IPS DF 6.9 (cell line): ENCODE measurements around the gene RAPGEF1.

Experiments used
- DNase-seq: peaks from one replicate; pipeline ENCODE4 v3.0.0-alpha.2; 2013; ENCODE audit warnings: low read depth, low spot score
- H3K27ac ChIP-seq: one replicate; pipeline ENCODE4 v1.5.1; 2013; ENCODE audit warnings: low read length, control low read depth
- H3K27me3 ChIP-seq: 2 replicates; pipeline ENCODE4 v1.6.1; 2013; ENCODE audit warnings: mild to moderate bottlenecking, low read length; ENCODE audit not compliant: control insufficient read depth, insufficient read depth
- H3K36me3 ChIP-seq: 2 replicates; pipeline ENCODE4 v1.6.1; 2013; ENCODE audit warnings: low read length; ENCODE audit not compliant: control insufficient read depth, insufficient read depth
- H3K4me1 ChIP-seq: 2 replicates; pipeline ENCODE4 v1.6.1; 2013; ENCODE audit warnings: low read length; ENCODE audit not compliant: control insufficient read depth, insufficient read depth
- H3K4me3 ChIP-seq: 2 replicates; pipeline ENCODE4 v1.5.1; 2013; ENCODE audit warnings: mild to moderate bottlenecking, low read length
- H3K9me3 ChIP-seq: 2 replicates; pipeline ENCODE4 v1.6.1; 2013; ENCODE audit warnings: low read length, inconsistent platforms; ENCODE audit not compliant: control insufficient read depth, insufficient read depth
- whole genome bisulfite sequencing: extraction: QIAGEN DNeasy Blood & Tissue Kit; methylation state at CpG from one replicate; pipeline ENCODE4 v1.1.7; 2013; ENCODE audit warnings: mixed read lengths, missing lambda C conversion rate; ENCODE audit not compliant: insufficient read length, insufficient coverage; 5-methylcytosine and 5-hydroxymethylcytosine counted together

RAPGEF1 gene

DNA sequence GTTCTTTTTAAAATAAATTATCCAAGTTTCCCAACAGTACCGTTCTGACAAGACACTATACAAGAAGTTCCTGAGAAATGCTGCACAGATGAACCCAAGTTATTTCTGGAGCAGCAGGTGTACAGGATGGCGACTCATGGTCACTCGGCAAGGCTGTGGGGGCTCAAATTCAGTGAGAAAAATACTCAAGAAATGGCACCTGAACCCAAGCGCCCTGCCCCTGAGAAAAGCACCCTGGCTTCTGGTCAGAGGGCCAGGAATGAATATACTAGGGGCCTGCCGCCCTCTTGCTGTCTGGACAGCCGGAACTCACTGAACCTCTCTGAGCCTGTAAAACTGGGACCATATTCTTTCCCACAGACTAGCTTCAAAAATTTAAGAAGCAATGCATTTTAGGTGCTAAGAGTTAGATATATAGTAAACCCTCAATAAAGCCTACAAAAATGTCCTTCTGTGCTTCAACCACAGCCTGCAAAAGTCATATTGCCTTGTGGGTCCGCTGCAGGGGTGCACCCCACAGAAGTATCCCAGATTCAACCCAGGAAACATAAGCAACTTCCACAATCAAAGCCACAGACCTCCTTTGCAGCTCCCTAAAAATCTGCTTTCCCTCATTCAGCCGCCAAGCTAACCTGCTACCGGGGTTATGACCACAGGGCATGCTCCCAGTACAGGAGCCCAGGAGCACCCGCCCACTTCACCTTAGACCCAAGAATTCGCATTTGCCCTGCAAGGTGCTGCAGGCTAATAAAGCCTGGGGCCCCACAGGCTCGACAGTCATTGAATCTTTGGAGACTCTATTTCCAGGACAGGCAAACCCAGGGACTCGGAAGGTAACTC, 1.4 kb downstream of the RAPGEF1 start:
- no peaks in the 10 kb centered on the region for H3K9me3 ChIP-seq
- H3K36me3 ChIP-seq: no peaks in the 10 kb centered on the region
- DNase-seq: no peak
- H3K27me3 ChIP-seq: no peaks in the 10 kb centered on the region
- H3K4me1 ChIP-seq: peaks cover 3% of the 10 kb centered on the region
- no CpG with 5 or more reads among the region's 13 CpGs for WGBS
- no peak overlapping the region for H3K27ac ChIP-seq
- H3K4me3 ChIP-seq: peak overlapping the region; percentile 47; the same call in 1 of the 2 replicates

DNA sequence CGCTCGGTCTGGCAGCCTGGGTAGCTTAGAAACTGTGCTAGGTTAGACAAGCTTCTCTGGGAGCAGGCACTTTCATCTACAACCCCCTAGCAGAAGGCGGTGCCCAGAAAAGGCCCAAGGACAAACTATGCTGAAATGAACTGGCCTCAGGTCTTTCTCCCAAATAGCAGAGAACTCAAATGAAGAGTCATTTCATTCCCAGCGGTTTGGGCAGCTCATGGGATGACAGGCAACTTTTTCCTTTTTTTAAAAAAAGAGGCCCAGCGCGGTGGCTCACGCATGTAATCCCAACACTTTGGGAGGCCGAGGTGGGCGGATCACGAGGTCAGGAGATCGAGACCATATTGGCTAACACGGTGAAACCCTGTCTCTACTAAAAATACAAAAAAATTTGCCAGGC, 2.5 kb downstream of the RAPGEF1 start:
- no CpG with 5 or more reads among the region's 12 CpGs for WGBS
- H3K4me1 ChIP-seq: peaks cover 4% of the 10 kb centered on the region
- no peaks in the 10 kb centered on the region for H3K27me3 ChIP-seq
- H3K36me3 ChIP-seq: no peaks in the 10 kb centered on the region
- H3K9me3 ChIP-seq: no peaks in the 10 kb centered on the region
- no peak for DNase-seq
- no peak overlapping the region for H3K4me3 ChIP-seq
- no peak overlapping the region for H3K27ac ChIP-seq

DNA sequence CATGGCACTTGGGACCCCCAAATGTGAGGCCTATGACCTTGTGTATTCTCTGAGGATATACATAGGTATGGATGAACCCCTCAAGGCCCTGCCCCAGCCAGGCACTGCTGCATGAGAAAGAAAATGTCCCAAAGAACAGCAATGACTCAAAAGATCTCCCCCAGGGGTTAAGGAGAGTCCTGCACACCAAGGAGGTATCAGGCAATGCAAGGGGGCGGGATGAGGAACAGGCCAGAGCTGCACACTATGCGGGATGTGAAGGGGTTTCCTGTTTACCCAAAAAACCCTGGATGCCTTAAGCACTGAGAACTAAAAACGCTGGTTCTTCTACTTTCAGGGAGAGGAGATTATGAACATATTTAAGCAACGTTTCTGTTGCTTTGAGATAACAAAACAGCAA, 3.4 kb downstream of the RAPGEF1 start:
- H3K27me3 ChIP-seq: no peaks in the 10 kb centered on the region
- no peaks in the 10 kb centered on the region for H3K36me3 ChIP-seq
- H3K27ac ChIP-seq: no peak overlapping the region
- peaks cover 4% of the 10 kb centered on the region for H3K4me1 ChIP-seq
- H3K9me3 ChIP-seq: no peaks in the 10 kb centered on the region
- no peak for DNase-seq
- no peak overlapping the region for H3K4me3 ChIP-seq
- WGBS: no CpG with 5 or more reads among the region's 4 CpGs

DNA sequence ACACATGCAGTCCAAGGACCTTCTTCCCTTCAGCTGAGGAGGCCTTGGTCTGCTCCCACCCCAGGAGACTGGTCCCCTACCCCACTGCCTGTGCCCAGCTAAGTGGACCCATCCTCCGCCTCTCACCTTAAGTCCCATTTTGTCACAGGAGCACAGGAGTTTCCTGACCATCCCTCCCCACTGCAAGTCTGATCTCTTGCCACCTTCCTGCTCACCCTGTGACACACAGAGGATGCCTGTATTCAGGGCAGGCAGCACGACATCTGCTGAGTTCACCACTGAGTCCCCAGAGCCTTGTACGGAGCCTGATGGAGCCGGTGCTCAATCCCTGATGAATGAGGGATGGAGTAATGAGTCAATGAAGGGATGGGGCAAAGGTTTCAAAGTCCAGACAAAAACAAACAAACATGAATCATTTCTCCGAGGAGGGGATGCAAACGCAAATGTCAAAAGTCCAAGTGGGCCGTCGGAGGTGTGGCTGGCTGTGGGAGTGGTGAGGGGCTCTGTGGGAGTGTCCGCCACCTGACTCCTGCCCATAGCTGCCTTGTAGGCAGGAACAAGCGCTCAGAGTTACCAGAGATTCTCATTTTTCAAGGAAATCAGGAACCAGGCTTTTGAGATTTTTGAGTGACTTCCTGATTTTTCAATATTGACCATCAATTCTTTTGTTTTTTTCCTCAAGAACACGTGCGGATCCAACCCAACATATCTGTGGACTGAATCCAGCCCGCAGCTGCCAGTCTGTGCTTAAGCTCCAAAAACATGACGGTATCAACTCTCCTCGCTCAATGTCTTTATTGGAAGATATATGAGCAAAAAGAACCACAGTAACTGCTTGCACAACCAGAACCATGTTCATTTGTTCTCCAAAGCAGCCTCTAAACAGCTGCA, 4.4 kb downstream of the RAPGEF1 start:
- no peak for DNase-seq
- Histone ChIP-seq H3K27ac (no peak overlapping the region), H3K4me3 (no peak overlapping the region), H3K36me3 (no peaks in the 10 kb centered on the region), H3K4me1 (peaks cover 4% of the 10 kb centered on the region), H3K9me3 (no peaks in the 10 kb centered on the region), H3K27me3 (no peaks in the 10 kb centered on the region)
- WGBS: no CpG with 5 or more reads among the region's 15 CpGs

DNA sequence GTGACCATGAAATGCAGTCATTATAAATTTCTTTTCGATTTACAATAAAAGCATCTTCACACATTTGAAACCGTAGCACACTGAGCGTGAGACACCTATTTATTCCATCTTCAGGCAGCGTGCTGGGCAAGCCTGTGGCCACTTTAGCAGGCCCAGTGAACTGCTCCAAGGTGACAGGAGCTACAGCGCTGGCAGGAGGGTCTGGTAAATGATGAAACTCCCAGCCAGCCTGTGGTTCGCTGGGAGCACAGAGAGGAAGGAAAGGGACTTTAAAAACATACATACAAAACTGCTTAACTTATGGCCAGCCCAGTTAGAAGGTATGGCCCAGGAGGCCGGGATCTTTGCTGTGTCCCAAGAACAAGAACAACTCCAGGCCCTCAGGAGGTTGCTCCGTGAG, 5.1 kb downstream of the RAPGEF1 start:
- H3K9me3 ChIP-seq: no peaks in the 10 kb centered on the region
- no peak for DNase-seq
- H3K27me3 ChIP-seq: no peaks in the 10 kb centered on the region
- peaks cover 4% of the 10 kb centered on the region for H3K4me1 ChIP-seq
- no CpG with 5 or more reads among the region's 8 CpGs for WGBS
- no peak overlapping the region for H3K4me3 ChIP-seq
- H3K27ac ChIP-seq: no peak overlapping the region
- no peaks in the 10 kb centered on the region for H3K36me3 ChIP-seq

DNA sequence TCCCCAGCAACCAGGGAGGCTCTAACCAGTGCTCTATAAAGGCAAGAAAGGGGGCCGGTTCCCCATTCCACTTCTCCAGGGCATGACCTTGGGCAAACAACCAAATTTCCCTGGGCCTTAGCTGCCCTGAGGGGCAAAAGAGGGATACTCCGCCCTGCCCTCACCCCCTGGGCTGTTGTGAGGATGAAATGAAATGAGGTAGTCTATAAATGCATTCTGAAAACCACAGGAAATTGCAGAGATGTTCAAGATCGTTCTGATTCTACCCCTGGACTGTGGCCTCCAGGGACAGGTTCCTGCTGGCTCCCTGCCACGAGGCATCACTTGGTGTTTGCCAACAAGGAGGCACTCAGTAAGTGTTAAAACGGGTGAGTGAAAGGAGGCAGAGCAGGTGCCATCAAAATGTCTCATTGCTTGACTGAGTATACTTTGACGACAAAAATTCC, 5.7 kb downstream of the RAPGEF1 start:
- no peaks in the 10 kb centered on the region for H3K36me3 ChIP-seq
- peaks cover 4% of the 10 kb centered on the region for H3K4me1 ChIP-seq
- no peak overlapping the region for H3K4me3 ChIP-seq
- H3K9me3 ChIP-seq: no peaks in the 10 kb centered on the region
- no peak for DNase-seq
- no CpG with 5 or more reads among the region's 6 CpGs for WGBS
- H3K27me3 ChIP-seq: no peaks in the 10 kb centered on the region
- no peak overlapping the region for H3K27ac ChIP-seq

DNA sequence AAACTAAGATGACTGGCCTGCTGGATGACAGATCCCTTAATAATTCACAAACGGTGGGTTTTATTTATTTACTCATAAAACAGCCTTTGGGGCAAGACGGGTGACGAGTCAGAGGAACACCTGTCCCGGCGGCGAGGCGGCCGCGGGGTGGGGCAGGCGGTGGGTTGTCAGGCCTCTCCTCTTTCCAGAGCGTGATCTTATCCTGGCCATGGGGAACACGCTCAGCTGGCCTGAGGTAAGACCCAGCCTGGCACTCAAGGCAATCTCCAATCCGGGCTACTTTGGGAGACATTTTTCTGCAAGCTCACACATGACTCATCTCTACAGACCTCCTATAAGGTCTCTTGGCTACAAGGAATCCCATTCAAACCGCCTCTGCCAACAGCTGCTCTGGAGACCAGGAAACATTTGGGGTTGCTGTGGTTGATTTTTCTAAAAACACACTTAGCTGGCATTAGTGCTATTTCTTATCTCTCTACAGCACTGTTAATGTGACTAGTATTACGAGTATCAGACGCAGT, 6.3 kb downstream of the RAPGEF1 start:
- Histone ChIP-seq H3K36me3 (no peaks in the 10 kb centered on the region), H3K4me3 (no peak overlapping the region), H3K4me1 (peaks cover 5% of the 10 kb centered on the region), H3K27me3 (no peaks in the 10 kb centered on the region), H3K9me3 (no peaks in the 10 kb centered on the region), H3K27ac (no peak overlapping the region)
- no CpG with 5 or more reads among the region's 16 CpGs for WGBS
- no peak for DNase-seq

DNA sequence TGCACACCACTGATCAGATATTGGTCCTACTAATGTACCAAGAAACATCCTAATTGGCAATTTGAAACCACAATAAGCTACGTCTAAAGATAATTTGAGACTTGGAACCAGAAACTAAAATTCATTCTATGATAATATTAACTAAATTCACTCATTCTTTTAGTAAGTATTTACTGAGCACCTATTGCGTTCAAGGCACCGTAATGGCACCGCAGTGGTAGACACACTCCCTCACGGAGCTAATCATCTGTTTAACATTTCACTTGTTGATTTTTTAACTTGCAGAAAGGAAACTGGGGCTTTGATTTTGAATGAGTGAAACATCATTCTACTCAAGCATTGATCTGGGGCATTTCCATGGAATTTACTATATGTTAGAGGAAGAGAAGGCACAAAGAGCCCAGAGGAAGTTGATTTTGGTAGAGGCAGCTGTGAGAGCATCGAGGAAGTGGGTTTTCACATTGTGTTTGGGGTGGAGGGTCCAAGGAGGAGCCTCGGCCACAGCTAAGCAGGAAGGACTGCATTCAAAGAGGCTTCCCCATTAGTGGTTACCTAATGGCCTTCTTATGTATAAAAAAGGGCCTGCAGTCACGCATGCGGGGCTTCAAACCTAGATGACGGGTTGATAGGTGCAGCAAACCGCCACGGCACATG, 7.1 kb downstream of the RAPGEF1 start:
- H3K4me3 ChIP-seq: no peak overlapping the region
- peaks cover 4% of the 10 kb centered on the region; the same call in 1 of the 2 replicates for H3K4me1 ChIP-seq
- no peaks in the 10 kb centered on the region for H3K36me3 ChIP-seq
- H3K27me3 ChIP-seq: no peaks in the 10 kb centered on the region
- H3K27ac ChIP-seq: no peak overlapping the region
- no peaks in the 10 kb centered on the region for H3K9me3 ChIP-seq
- no CpG with 5 or more reads among the region's 12 CpGs for WGBS
- DNase-seq: no peak

DNA sequence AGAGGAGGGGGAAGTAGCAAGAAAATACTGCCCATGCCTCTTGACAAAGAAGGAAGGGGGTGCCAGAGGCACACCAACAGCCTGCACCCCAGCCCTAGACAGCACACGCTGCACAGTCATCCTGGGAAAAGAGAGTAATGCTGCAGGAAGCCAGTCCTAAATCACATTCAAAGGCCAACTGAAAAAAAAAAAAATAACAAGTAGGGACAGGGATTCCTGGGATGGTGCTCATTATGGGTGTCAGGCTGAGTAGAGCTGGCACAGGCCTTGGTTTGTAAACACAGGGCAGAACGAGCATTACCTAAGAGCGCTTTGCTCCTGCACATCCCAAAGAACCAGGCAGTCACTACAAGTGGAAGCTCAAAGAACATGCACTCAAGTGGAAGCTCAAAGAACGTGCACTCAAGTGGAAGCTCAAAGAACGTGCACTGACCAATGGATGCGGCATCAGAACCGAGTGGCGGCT, 7.8 kb downstream of the RAPGEF1 start:
- peaks cover 7% of the 10 kb centered on the region for H3K4me1 ChIP-seq
- DNase-seq: no peak
- no peak overlapping the region for H3K27ac ChIP-seq
- no peaks in the 10 kb centered on the region for H3K9me3 ChIP-seq
- H3K36me3 ChIP-seq: no peaks in the 10 kb centered on the region
- H3K4me3 ChIP-seq: no peak overlapping the region
- WGBS: no CpG with 5 or more reads among the region's 8 CpGs
- H3K27me3 ChIP-seq: no peaks in the 10 kb centered on the region

DNA sequence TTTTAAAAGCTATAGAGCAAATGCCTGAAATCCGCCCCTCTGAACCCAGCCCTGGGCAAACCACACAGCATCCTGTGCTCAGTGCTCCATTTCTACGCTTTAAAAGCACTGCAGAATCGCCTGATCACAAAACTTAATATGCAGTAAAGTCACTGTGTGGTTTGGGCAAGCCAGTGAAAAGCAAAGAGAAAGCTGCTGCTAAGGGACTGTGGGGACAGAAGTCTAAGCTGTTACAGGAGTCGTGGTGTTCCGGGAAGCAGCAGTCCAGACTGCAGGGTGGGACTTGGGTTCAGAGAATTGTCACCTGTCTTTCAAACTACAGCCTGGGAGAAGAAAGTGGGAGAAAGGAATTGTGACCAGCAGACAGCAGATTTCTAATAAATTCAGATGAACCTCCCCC, 8.2 kb downstream of the RAPGEF1 start:
- Histone ChIP-seq H3K36me3 (no peaks in the 10 kb centered on the region), H3K27ac (no peak overlapping the region), H3K9me3 (no peaks in the 10 kb centered on the region), H3K27me3 (no peaks in the 10 kb centered on the region), H3K4me1 (peaks cover 7% of the 10 kb centered on the region), H3K4me3 (no peak overlapping the region)
- no CpG with 5 or more reads among the region's 5 CpGs for WGBS
- no peak for DNase-seq
